H1 (cell line): Measurements from ENCODE around the gene S100G. TPM values are rescaled to one million over a fixed set of nuclear protein-coding genes. Genes with fewer than 3 reads are reported as not detected.

Experiments
- CTCF ChIA-PET: fragments of 300-600 bp; sonication (Branson Sonifier 250); formaldehyde crosslinking; loops from one replicate; lab custom pipeline; 2021; ENCODE audit not compliant: partially characterized antibody; lab: Charles Lee
- POLR2A ChIA-PET: fragments of 300-600 bp; sonication (Branson Sonifier 250); formaldehyde crosslinking; loops from one replicate; lab custom pipeline; 2021; ENCODE audit warnings: inconsistent platforms; ENCODE audit not compliant: partially characterized antibody; lab: Charles Lee
- DNase-seq, 2 experiments: peaks; one replicate each; pipeline versions ENCODE4 v3.0.0 to v3.0.0-alpha.2; 2010 to 2022; ENCODE audit warnings: low spot score in 2 of 2, low read depth in 1 of 2, mixed read lengths in 1 of 2
- FAIRE-seq: peaks from 2 replicates; lab custom pipeline; 2011; peaks lifted over from hg19 to GRCh38; lab: Jason Lieb, UNC
- H2AFZ ChIP-seq: 2 replicates; pipeline ENCODE4 v1.8.1; 2012; ENCODE audit warnings: low read length, inconsistent platforms
- H2AK5ac ChIP-seq: 2 replicates; pipeline ENCODE4 v1.6.1; 2013; ENCODE audit warnings: low read depth, low read length
- H2BK120ac ChIP-seq: replicated peaks from 2 replicates; pipeline ENCODE3; 2013; ENCODE audit warnings: low read depth, low read length, inconsistent platforms
- H2BK12ac ChIP-seq: 2 replicates; pipeline ENCODE4 v1.6.1; 2013; ENCODE audit warnings: low read depth, low read length
- H2BK15ac ChIP-seq: 2 replicates; pipeline ENCODE4 v1.6.1; 2013; ENCODE audit warnings: low read length
- H2BK20ac ChIP-seq: 2 replicates; pipeline ENCODE4 v1.6.1; 2013; ENCODE audit warnings: low read length
- H2BK5ac ChIP-seq: 2 replicates; pipeline ENCODE4 v1.6.1; 2013; ENCODE audit warnings: low read depth, low read length
- H3K14ac ChIP-seq: 2 replicates; pipeline ENCODE4 v1.6.1; 2013; ENCODE audit warnings: inconsistent platforms; ENCODE audit not compliant: insufficient read length
- H3K18ac ChIP-seq: 2 replicates; pipeline ENCODE4 v1.6.1; 2013; ENCODE audit warnings: low read length; ENCODE audit errors: extremely low read depth
- H3K23ac ChIP-seq: 2 replicates; pipeline ENCODE4 v1.6.1; 2013; ENCODE audit warnings: inconsistent platforms; ENCODE audit not compliant: insufficient read length
- H3K23me2 ChIP-seq: 2 replicates; pipeline ENCODE4 v1.6.1; 2013; ENCODE audit warnings: low read depth, low read length
- H3K27ac ChIP-seq: 2 replicates; pipeline ENCODE4 v1.6.1; 2011; ENCODE audit warnings: low read depth, low read length, inconsistent platforms
- H3K27me3 ChIP-seq, 4 experiments: replicated peaks in 1 of 4; 1 replicate in 1 of 4; 2 replicates in 3 of 4; pipeline versions ENCODE4 v1.6.1 to v1.8.1; 2011 to 2013; ENCODE audit warnings: low read length in 3 of 4, mild to moderate bottlenecking in 3 of 4, inconsistent platforms in 2 of 4, mixed read lengths in 2 of 4, moderate library complexity in 1 of 4; ENCODE audit not compliant: control insufficient read depth in 3 of 4, insufficient read depth in 3 of 4; ENCODE audit errors: extremely low read depth in 1 of 4
- H3K36me3 ChIP-seq, 4 experiments: 2 replicates each; pipeline versions ENCODE4 v1.6.1 to v1.8.1; 2011 to 2013; ENCODE audit warnings: mild to moderate bottlenecking in 4 of 4, low read length in 3 of 4, moderate library complexity in 2 of 4, control low read depth in 1 of 4, inconsistent platforms in 1 of 4; ENCODE audit not compliant: insufficient read depth in 4 of 4, control insufficient read depth in 2 of 4
- H3K4ac ChIP-seq: replicated peaks from 2 replicates; pipeline ENCODE3; 2013; ENCODE audit warnings: low read length, low read depth, mixed read lengths, inconsistent platforms; ENCODE audit not compliant: insufficient read length
- H3K4me1 ChIP-seq, 4 experiments: replicated peaks in 1 of 4; 1 replicate in 1 of 4; 2 replicates in 3 of 4; pipeline versions ENCODE4 v1.6.1 to v1.8.1; 2011 to 2013; ENCODE audit warnings: low read length in 3 of 4, inconsistent platforms in 2 of 4, mixed read lengths in 1 of 4; ENCODE audit not compliant: insufficient read depth in 4 of 4, control insufficient read depth in 3 of 4
- H3K4me2 ChIP-seq, 2 experiments: 2 replicates each; pipeline versions ENCODE4 v1.6.1 to v1.8.1; 2011 to 2013; ENCODE audit warnings: low read depth in 2 of 2, low read length in 2 of 2, control low read depth in 1 of 2, inconsistent platforms in 1 of 2, mild to moderate bottlenecking in 1 of 2; ENCODE audit not compliant: insufficient read depth in 1 of 2
- H3K4me3 ChIP-seq, 4 experiments: fragments of 200-600, 300-600 bp in 1 of 4; sonication (generic), shearing (Covaris generic), sonication (Bioruptor Twin) in 1 of 4; 2 replicates each; pipeline versions ENCODE4 v1.5.1 to v1.8.1; 2011 to 2016; ENCODE audit warnings: low read length in 4 of 4, low read depth in 3 of 4, control low read depth in 2 of 4, inconsistent platforms in 2 of 4, mild to moderate bottlenecking in 2 of 4, mixed read lengths in 1 of 4, moderate library complexity in 1 of 4; ENCODE audit not compliant: insufficient read depth in 2 of 4; ENCODE audit errors: extremely low read depth in 1 of 4
- H3K56ac ChIP-seq: replicated peaks from 2 replicates; pipeline ENCODE3; 2013; ENCODE audit warnings: low read depth, mild to moderate bottlenecking, mixed read lengths, low read length, inconsistent platforms; ENCODE audit not compliant: insufficient read length
- H3K79me1 ChIP-seq: 2 replicates; pipeline ENCODE4 v1.6.1; 2013; ENCODE audit warnings: low read depth, low read length, control low read depth
- H3K79me2 ChIP-seq, 2 experiments: 2 replicates each; pipeline versions ENCODE4 v1.6.1 to v1.8.1; 2012 to 2013; ENCODE audit warnings: low read length in 2 of 2, mild to moderate bottlenecking in 2 of 2, inconsistent platforms in 1 of 2; ENCODE audit not compliant: insufficient read depth in 2 of 2, control insufficient read depth in 1 of 2
- H3K9ac ChIP-seq, 4 experiments: replicated peaks in 1 of 4; 1 replicate in 1 of 4; 2 replicates in 3 of 4; pipeline versions ENCODE4 v1.6.1 to v1.8.1; 2011 to 2013; ENCODE audit warnings: low read depth in 3 of 4, low read length in 3 of 4, control low read depth in 2 of 4, mild to moderate bottlenecking in 2 of 4, moderate library complexity in 2 of 4, inconsistent platforms in 1 of 4; ENCODE audit errors: extremely low read depth in 1 of 4
- H3K9me3 ChIP-seq, 2 experiments: 2 replicates each; pipeline versions ENCODE4 v1.6.1 to v1.8.1; 2012 to 2013; ENCODE audit warnings: mild to moderate bottlenecking in 2 of 2, moderate library complexity in 2 of 2, control low read depth in 1 of 2, inconsistent platforms in 1 of 2, low read depth in 1 of 2, low read length in 1 of 2, mixed read lengths in 1 of 2; ENCODE audit not compliant: insufficient read depth in 2 of 2
- H4K20me1 ChIP-seq, 2 experiments: replicated peaks in 1 of 2; 2 replicates each; pipeline versions ENCODE3 to v1.8.1; 2011 to 2013; ENCODE audit warnings: inconsistent platforms in 2 of 2, low read length in 2 of 2, mild to moderate bottlenecking in 1 of 2; ENCODE audit not compliant: insufficient read depth in 2 of 2, control insufficient read depth in 1 of 2
- H4K5ac ChIP-seq: 2 replicates; pipeline ENCODE4 v1.6.1; 2013; ENCODE audit warnings: low read length, low read depth, mixed read lengths, inconsistent platforms; ENCODE audit not compliant: insufficient read length
- H4K8ac ChIP-seq: 2 replicates; pipeline ENCODE4 v1.8.0; 2013; ENCODE audit warnings: mild to moderate bottlenecking, moderate library complexity, low read length, inconsistent platforms; ENCODE audit not compliant: insufficient read depth; ENCODE audit errors: extremely low read depth
- H4K91ac ChIP-seq: replicated peaks from 2 replicates; pipeline ENCODE3; 2013; ENCODE audit warnings: low read length, mixed read lengths, inconsistent platforms; ENCODE audit not compliant: insufficient read length
- EGR1 ChIP-seq: IDR thresholded peaks from 2 replicates; pipeline ENCODE4 v1.6.1; 2011; ENCODE audit warnings: low read depth, low read length, borderline replicate concordance
- GTF2F1 ChIP-seq: IDR thresholded peaks from 2 replicates; pipeline ENCODE4 v1.6.1; 2012; ENCODE audit warnings: low read depth, low read length, improper control_type of control experiment, borderline replicate concordance
- HDAC2 ChIP-seq, 2 experiments: fragments of 300-600 bp in 1 of 2; sonication (generic) in 1 of 2; IDR thresholded peaks; 2 replicates each; pipeline ENCODE4 v1.6.1; 2011 to 2012; ENCODE audit warnings: low read depth in 2 of 2, low read length in 2 of 2, mild to moderate bottlenecking in 2 of 2, moderate library complexity in 2 of 2, borderline replicate concordance in 1 of 2, inconsistent platforms in 1 of 2
- HDAC6 ChIP-seq: IDR thresholded peaks from one replicate; pipeline ENCODE4 v1.7.1; 2012; ENCODE audit warnings: low read depth, mild to moderate bottlenecking, inconsistent platforms, low read length, moderate library complexity
- JUND ChIP-seq: IDR thresholded peaks from 2 replicates; pipeline ENCODE4 v1.6.1; 2011; ENCODE audit warnings: mild to moderate bottlenecking, improper control_type of control experiment, low read length
- KDM1A ChIP-seq: fragments of 200-600, 300-600 bp; sonication (generic); IDR thresholded peaks from 2 replicates; pipeline ENCODE4 v1.7.1; 2016; ENCODE audit warnings: mild to moderate bottlenecking, low read length, borderline replicate concordance
- KDM4A ChIP-seq: IDR thresholded peaks from one replicate; pipeline ENCODE4 v1.7.1; 2012; ENCODE audit warnings: low read depth, mild to moderate bottlenecking, moderate library complexity, low read length, inconsistent platforms; ENCODE audit not compliant: severe bottlenecking
- RBBP5 ChIP-seq: IDR thresholded peaks from 2 replicates; pipeline ENCODE4 v1.7.1; 2012; ENCODE audit warnings: low read depth, mild to moderate bottlenecking, inconsistent platforms, low read length, moderate library complexity, borderline replicate concordance
- SAP30 ChIP-seq: fragments of 300-600 bp; sonication (generic); IDR thresholded peaks from 2 replicates; pipeline ENCODE4 v1.7.1; 2012; ENCODE audit warnings: low read length, moderate library complexity, mild to moderate bottlenecking, inconsistent platforms; ENCODE audit not compliant: insufficient read depth, insufficient replicate concordance
- SIRT6 ChIP-seq: IDR thresholded peaks from one replicate; pipeline ENCODE4 v1.7.1; 2012; ENCODE audit warnings: low read length, inconsistent platforms
- TAF1 ChIP-seq: IDR thresholded peaks from 2 replicates; pipeline ENCODE4 v1.6.1; 2011; ENCODE audit warnings: mild to moderate bottlenecking, low read depth, low read length
- TAF7 ChIP-seq: optimal IDR thresholded peaks from 2 replicates; pipeline ENCODE3; 2011; ENCODE audit warnings: low read depth, mild to moderate bottlenecking, inconsistent platforms, low read length, moderate library complexity, borderline replicate concordance
- TBP ChIP-seq: IDR thresholded peaks from 2 replicates; pipeline ENCODE4 v1.6.1; 2011; ENCODE audit warnings: low read depth, low read length, improper control_type of control experiment
- WGBS, 2 experiments: shearing (Covaris generic) in 1 of 2; methylation state at CpG; one replicate each; pipeline versions ENCODE4 v1.1.6 to v1.1.7; 2013 to 2015; ENCODE audit warnings: low lambda C conversion rate in 2 of 2, mixed read lengths in 2 of 2, inconsistent platforms in 1 of 2, low coverage in 1 of 2, missing lambda C conversion rate in 1 of 2; ENCODE audit not compliant: insufficient replicate concordance in 2 of 2, insufficient coverage in 1 of 2, insufficient read length in 1 of 2; ENCODE audit errors: extremely low coverage in 1 of 2, missing lambda C conversion rate in 1 of 2; 5-methylcytosine and 5-hydroxymethylcytosine counted together
- polyA plus RNA-seq, 7 experiments: library from polyadenylated mRNA; depleted of rRNA in 3 of 7; stranded (reverse) in 5 of 7; unstranded in 2 of 7; fragments of >200 nt in 5 of 7; fragments of 200-250 nt in 2 of 7; gene quantifications; 1 replicate in 5 of 7; 2 replicates in 1 of 7; 4 replicates in 1 of 7; pipeline versions ENCODE4 v1.2.1 to v1.2.3, GENCODE V29; 2011 to 2013; ENCODE audit warnings: missing spikeins in 2 of 7, mixed read lengths in 2 of 7
- total RNA-seq: library from RNA; stranded (reverse); fragmentation: NEBNext Ultra II Directional; extraction: Animal tissue kit (Norgen Biotek cat#: 25700); gene quantifications from 2 replicates; pipeline ENCODE4 v1.2.1, GENCODE V29; 2021
- TF ChIP-seq, protein P1 (sequence below): IDR thresholded peaks from 2 replicates; pipeline ENCODE4 v1.6.1; 2011; ENCODE audit warnings: low read depth, mild to moderate bottlenecking, low read length; ENCODE audit not compliant: insufficient read depth

S100G gene
- total and polyA plus RNA-seq, 2 of the 8 experiments (the other 6 are each of a cell fraction or from before 2014, with no cell fraction given), result not detected

DNA sequence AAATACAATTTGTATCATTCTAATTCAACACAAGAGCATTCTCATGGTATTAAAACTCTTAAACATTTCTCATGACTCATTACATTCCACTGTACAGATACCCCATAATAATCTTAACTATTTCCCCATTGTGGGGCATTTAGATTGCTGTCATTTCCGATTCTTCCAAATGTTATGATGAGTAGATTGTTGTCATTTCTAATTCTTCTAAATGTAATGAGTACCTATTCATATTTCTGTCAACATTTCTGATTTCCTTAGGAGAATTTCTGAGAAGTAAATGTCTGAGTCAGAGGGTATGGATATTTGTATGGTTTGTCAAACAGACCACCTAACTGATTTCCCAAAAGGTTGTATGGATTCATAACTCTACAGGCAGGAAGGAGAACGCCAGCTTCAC lies 8.3 kb downstream of the S100G start:
- Histone ChIP-seq H2BK15ac (no peak overlapping the region), H3K79me1 (no peaks in the 10 kb centered on the region), H3K4ac (no peak overlapping the region), H2AK5ac (no peak overlapping the region), H4K8ac (no peak overlapping the region), H2AFZ (no peak overlapping the region), H3K9ac (no peak overlapping the region), H2BK20ac (no peak overlapping the region), H3K56ac (no peak overlapping the region), H3K9me3 (no peaks in the 10 kb centered on the region), H3K36me3 (peaks cover 0 to 10% (median 0%) of the 10 kb centered on the region in 4 experiments; a peak in 3 of 8 replicates), H3K18ac (no peak overlapping the region), H2BK5ac (no peak overlapping the region), H2BK12ac (no peak overlapping the region), H3K23me2 (no peaks in the 10 kb centered on the region), H3K14ac (no peak overlapping the region), H3K4me2 (no peak overlapping the region), H2BK120ac (no peak overlapping the region), H3K4me3 (no peak overlapping the region), H3K23ac (no peak overlapping the region), H3K27me3 (no peaks in the 10 kb centered on the region), H3K4me1 (peaks cover 0 to 7% (median 0%) of the 10 kb centered on the region in 4 experiments; a peak in 1 of 7 replicates), H3K79me2 (no peaks in the 10 kb centered on the region), H3K27ac (no peak overlapping the region), H4K91ac (no peak overlapping the region), H4K5ac (no peak overlapping the region), H4K20me1 (no peaks in the 10 kb centered on the region)
- 93% methylated on average over 2 of the region's 2 CpGs; no CpG with 5 or more reads in 1 of the 2 experiments for WGBS, 2 experiments
- DNase-seq, result no peak
- ChIA-PET CTCF (no interaction called here), POLR2A (interaction anchor here (1.0 kb wide), 2 partner anchors 8 to 13 kb away, joined by 3 to 5 read pairs; partner anchors contain the start of gene S100G)
- no peak for FAIRE-seq
- TF ChIP-seq EGR1 (no peak), SIRT6 (no peak), HDAC2 (IDR thresholded peaks at IDR 0.05; ENCODE audit: borderline replicate concordance in 1 of 2, low read depth in 2 of 2, low read length in 2 of 2) (no peak), RBBP5 (no peak), KDM4A (no peak), SAP30 (no peak), HDAC6 (no peak), TAF7 (no peak), GTF2F1 (no peak), TAF1 (no peak), KDM1A (no peak), JUND (no peak), TBP (no peak)
- TF ChIP-seq, protein P1, sequence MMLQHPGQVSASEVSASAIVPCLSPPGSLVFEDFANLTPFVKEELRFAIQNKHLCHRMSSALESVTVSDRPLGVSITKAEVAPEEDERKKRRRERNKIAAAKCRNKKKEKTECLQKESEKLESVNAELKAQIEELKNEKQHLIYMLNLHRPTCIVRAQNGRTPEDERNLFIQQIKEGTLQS, result no peak
